Measurements from ENCODE around the gene LETM1.

The LETM1 gene

DNA sequence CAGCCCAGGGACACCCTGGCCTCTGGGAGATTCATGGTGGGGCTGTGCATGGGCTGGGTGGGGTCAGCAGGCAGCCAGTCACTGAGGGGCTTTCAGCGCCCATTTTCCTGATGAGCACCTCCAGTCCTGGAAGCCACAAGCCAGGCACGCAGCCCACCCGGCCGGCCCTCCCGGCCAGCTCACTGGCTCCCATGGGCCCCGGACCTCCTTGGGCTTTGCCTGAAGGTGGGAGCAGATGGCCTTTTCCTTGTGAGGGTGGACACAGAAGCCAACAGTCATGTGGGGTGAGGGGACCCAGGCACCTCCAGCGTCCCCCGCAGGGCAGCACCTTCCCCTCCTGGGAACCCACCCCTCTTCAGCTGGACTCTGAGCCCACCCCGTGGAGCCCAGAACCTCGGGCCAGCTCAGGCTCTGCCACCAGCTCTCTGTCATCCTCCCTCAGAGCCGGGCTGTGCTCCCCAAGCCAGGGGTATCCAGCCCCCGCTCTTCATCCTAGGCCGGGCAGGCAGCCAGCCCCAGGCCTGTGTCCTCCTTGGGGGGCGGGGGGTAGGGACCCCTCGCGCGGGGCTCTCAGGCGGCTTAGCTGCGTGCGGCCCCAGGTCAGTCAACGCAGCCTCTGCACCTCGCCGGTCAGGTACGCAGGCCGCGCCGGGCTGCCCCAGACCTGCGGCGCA lies 63.7 kb downstream of the LETM1 start:
- DNase-seq: no peak

DNA sequence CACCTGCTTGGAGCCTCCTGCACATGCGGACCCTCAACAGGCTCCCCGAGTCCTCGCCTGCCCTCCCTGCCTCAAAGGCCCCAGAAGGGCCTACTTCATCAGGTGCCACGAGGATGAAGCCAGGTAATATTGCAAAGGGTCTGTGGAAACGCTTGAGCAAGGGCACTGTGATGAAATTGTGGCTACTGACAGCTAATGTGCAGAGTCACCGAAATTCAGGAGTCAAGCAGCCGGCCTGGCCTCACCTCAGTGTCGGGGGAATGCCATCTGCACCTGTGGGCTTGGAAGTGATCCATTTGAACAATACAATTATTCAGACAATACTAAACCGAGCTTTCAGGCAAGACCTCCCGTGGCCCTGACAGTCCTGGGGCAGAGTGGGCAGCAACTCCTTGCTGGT lies 66.0 kb downstream of the LETM1 start:
- DNase-seq: no peak

DNA sequence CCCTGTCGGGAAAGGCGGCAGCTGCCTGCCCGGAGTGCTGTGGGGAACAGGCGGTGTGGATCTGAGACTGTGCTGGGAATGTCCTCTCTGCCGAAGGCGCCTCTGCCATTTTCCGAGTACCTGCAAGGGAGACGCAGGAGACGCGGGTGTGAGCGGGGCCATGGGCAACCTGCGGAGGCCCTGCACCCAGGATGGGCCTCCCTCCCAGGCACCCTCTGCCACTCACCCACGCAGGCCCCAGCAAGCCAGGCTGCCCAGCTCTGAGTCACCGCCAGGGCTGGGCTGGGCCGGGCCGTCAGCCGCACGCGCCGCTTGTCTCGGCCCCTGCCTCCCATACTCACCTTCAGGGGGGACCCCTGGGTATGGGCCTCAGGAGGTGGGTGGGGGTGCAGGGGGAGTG lies 66.4 kb downstream of the LETM1 start:
- no peak for DNase-seq

- no peak for DNase-seq
These were observed 67.5 kb downstream of the LETM1 start for GRCh38 chr4:1788254-1788973.

DNA sequence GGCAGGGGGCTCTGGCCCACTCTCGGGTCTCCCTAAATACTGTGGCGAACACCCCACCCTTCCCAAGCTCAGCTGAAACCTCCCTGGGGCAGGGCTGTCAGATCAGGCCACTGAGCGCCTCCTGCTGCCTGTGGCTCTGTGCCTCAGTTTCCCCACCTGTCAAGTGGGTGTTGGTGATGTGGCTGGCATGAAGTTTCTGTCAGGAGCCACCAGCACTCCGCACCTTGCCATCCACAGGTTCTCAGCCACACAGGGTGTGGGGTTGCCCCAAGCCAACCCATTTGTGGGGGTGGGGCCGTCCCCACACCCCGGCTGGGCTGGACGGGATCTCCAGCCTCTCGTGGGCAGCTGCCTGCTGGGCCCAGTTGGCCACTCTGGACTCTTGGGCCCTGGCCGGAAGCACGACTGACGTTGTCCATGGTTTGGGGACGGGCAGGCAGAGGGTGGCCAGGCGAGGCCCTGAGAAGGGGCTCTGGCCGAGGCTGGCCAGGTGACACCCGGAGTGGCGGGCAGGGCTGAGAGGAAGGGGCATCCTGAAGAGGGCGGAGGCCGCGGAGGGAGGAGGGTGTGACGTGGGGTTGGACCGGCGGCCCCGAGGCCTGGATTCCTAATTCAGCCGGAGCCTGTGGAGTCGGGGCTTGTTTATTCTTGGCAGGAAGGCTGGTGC lies 68.4 kb downstream of the LETM1 start:
- no peak for DNase-seq

- DNase-seq: peak; percentile 73
These were observed 69.2 kb downstream of the LETM1 start for GRCh38 chr4:1786544-1787362.

GRCh38 chr4:1785592-1785991 lies 70.4 kb downstream of the LETM1 start:
- no peak for DNase-seq

DNA sequence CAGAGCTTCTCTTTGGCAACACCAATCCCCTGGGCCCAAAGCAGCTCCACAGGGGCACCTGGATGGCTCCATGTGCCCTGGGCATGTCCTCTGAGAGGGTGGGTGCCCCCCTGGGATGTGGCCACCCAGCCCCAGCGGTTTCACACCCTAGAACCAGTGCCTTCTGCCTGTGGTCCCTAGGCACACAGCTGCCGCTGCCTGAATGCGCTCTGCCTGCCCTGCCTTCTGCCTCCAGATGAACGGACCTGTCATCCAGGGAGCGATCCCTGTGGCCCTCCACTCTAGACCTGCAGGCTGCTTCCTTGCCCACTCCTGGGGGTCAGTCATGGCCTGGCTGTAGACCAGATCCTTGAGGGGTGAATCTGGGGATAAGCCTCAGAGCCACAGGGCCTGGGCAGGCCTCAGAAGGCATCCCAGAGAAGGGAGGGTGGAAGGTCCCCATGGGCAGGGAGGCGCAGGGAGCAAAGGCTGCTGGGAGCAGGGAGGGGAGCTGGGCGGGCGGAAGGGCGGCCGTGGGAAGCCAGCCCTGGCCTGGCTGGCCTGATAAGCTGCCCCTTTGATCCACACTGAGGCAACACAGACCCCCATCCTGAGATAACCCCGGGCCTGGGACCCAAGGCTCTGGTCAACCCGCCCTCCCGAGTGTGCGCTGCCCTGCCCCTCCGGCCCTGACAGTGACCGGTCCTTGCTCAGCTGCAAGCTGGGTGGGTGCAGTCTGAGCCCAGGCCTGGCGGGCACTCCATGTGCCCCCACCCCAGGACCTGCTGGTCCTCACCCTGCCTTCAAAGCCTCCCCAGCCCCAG lies 71.0 kb downstream of the LETM1 start:
- no peak for DNase-seq

- no peak for DNase-seq
These were observed 71.6 kb downstream of the LETM1 start for GRCh38 chr4:1784395-1784788.

- no peak for DNase-seq
These were observed 72.0 kb downstream of the LETM1 start for GRCh38 chr4:1783970-1784369.

- DNase-seq: no peak
These were observed 72.9 kb downstream of the LETM1 start for GRCh38 chr4:1783015-1783414.

DNA sequence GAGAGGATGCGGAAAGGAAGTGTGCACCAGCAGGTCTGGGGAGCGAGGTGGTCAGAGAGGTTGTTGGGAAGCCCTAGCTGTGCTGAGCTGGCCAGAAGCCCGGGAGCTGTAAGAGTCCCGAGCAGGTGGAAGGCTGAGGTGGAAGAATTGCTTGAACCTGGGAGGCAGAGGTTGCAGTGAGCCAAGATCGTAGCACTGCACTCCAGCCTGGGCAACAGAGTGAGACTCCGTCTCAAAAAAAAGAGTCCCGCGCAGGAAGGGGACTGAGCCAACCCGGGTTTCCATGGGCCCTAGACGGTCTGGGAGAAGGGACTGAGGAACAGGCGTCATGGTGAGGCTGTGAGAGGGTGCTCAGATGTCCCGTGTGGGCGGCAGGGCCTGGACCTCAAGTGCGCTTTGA lies 75.5 kb downstream of the LETM1 start:
- no peak for DNase-seq

DNA sequence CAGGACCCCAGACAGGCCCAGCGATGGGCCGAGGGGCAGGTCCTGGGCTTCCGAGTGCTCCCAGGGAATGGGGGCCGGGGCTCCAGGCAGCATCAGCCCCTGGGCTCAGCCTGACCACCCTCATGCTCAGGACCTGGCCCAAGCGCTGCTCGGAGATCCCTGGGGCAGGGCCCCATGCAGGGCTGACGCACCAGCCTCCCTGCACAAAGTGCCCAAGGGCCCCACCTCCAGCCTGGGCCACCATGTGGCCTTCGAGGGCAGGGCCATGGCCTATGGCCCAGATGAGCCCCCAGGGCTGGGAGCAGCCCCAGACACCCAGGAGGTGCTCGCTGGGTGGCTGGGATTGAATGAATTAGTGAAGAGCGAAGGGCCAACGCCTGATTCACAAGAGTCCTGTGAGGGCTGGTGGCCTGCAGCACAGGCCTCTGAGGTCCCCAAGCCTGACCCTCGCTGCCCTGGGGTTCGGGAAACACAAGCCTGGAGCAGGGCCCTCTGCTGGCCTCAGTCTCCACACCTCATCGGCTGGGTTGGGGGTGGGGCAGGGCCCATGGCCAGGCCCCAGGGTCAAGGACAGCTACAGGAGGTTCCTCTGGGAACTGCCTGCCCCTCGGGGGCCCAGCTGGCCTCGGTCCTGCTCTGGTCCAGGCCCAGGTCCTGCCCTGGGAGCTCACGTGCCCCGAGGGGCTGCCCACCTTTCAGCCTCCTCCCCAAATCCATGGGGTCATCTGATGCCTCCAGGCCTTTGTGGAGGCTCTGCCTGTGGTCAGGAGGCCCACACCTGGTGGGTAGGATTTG lies 76.2 kb downstream of the LETM1 start:
- DNase-seq: no peak

- no peak for DNase-seq
These were observed 77.1 kb downstream of the LETM1 start for GRCh38 chr4:1778642-1779392.

- peak; percentile 66 for DNase-seq
These were observed 77.9 kb downstream of the LETM1 start for GRCh38 chr4:1777822-1778641.

DNA sequence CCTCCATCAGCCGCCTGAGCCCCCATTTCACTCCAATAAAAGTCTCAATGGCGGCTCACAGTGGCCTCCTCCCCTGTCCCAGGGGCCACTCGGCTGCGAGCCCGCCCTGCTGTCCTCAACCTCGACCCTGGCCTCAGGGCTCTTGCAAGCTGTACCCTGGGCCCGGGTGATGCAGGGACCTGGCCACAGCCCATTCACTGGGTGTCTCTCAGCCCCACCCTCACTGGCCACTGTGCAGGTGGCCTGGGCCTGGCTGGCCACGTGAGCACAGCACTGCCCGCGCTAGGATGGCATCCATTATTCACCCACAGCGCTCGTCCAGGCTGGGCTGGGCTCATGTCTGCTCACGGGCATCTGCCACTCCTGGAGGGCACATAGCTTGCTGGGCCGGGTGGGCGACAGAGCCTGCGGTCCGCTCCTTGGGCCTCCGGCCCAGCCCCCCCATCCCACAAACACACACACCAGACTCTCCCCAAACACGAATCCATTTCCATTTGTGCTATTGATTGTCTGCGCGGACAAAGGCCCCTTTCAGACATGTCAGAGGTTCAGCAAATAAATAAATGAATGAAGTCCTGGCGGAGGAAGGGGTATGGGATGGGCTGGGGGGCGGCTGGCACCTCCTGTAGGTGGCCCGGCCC lies 79.3 kb downstream of the LETM1 start:
- no peak for DNase-seq

- no peak for DNase-seq
These were observed 80.0 kb downstream of the LETM1 start for GRCh38 chr4:1775731-1776500.

DNA sequence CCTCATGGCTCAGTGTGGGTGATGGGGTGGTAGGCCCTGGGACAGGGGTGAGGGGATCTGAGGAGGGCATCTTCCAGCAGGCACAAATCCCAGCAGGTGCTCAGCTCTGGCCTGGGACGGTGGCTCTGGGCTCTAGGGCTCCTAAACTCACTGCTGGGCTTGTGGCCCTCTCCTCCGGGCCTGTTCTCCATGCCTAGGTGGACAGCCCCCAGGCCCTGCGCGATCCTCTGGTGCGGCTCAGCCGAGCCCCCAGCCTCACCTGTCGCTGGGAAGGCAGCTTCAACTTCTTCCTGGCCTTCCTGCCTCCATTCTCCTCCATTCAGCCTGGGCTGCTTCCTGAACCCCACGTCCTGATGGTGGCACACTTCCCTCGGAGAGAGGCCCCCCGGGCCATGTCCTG lies 82.2 kb downstream of the LETM1 start:
- DNase-seq: no peak

All from NCI-H146 (cell line).